Body of pancreas (tissue), 4 donors: ENCODE data around the gene CASZ1.

Experiments used
- CTCF ChIP-seq, 7 experiments: fragments of 450-650 bp in 4 of 7; fragments of 200-600 bp in 3 of 7; sonication (generic) in 3 of 7; IDR thresholded peaks; one replicate each; pipeline ENCODE4 v1.5.1; 2016 to 2019; ENCODE audit warnings: antibody characterized with exemption in 7 of 7
- POLR2A ChIP-seq, 3 donors: fragments of 450-650 bp; IDR thresholded peaks; one replicate each; pipeline ENCODE4 v1.6.1; 2016; ENCODE audit warnings: antibody characterized with exemption in 3 of 3, mild to moderate bottlenecking in 2 of 3

- TF ChIP-seq POLR2A (IDR thresholded peaks at IDR 0.05), result no peak
- TF ChIP-seq CTCF (IDR thresholded peaks at IDR 0.05), result no peak
Measured at GRCh38 chr1:10735563-10736305, 60.7 kb downstream of the CASZ1 start.
